Osteoblast (primary cell): ENCODE measurements around the gene NQO1. TPM values are rescaled to one million over a fixed set of nuclear protein-coding genes. Genes with fewer than 3 reads are reported as not detected.
"Not testable (repeated sequence)": the region's sequence is repeated elsewhere in the genome, so short reads cannot be mapped to it uniquely, and the experiment has no call there.

Experiments used
- DNase-seq: peaks from one replicate; pipeline ENCODE4 v3.0.0; 2011; ENCODE audit warnings: low spot score, mixed read lengths; ENCODE audit not compliant: insufficient read length; ENCODE audit errors: missing footprints
- H2AFZ ChIP-seq: 2 replicates; pipeline ENCODE4 v1.6.0; 2011; ENCODE audit warnings: mild to moderate bottlenecking, low read length
- H3K27ac ChIP-seq: 2 replicates; pipeline ENCODE4 v1.5.1; 2011; ENCODE audit warnings: mild to moderate bottlenecking, low read depth, low read length, moderate library complexity
- H3K27me3 ChIP-seq: 2 replicates; pipeline ENCODE4 v1.6.0; 2012; ENCODE audit warnings: mild to moderate bottlenecking, control low read depth, inconsistent platforms, low read length, moderate library complexity; ENCODE audit not compliant: insufficient read depth
- H3K36me3 ChIP-seq: 2 replicates; pipeline ENCODE4 v1.5.1; 2011; ENCODE audit warnings: mild to moderate bottlenecking, low read length, control low read depth, moderate library complexity; ENCODE audit not compliant: insufficient read depth
- H3K4me1 ChIP-seq: 2 replicates; pipeline ENCODE4 v1.5.1; 2011; ENCODE audit warnings: mild to moderate bottlenecking, low read length, control low read depth, moderate library complexity; ENCODE audit not compliant: insufficient read depth
- H3K4me2 ChIP-seq: 2 replicates; pipeline ENCODE4 v1.6.0; 2011; ENCODE audit warnings: mild to moderate bottlenecking, low read length; ENCODE audit not compliant: insufficient read depth
- H3K4me3 ChIP-seq: fragments of 200-600 bp; sonication (generic); 3 replicates; pipeline ENCODE4 v1.5.1; 2012; ENCODE audit warnings: mild to moderate bottlenecking, low read length, inconsistent platforms; ENCODE audit not compliant: insufficient read depth
- H3K79me2 ChIP-seq: 2 replicates; pipeline ENCODE4 v1.6.0; 2012; ENCODE audit warnings: mild to moderate bottlenecking, low read length, control low read depth, inconsistent platforms; ENCODE audit not compliant: insufficient read depth
- H3K9me3 ChIP-seq: 2 replicates; pipeline ENCODE4 v1.5.1; 2011; ENCODE audit warnings: low read depth, low read length, control low read depth
- H4K20me1 ChIP-seq: 2 replicates; pipeline ENCODE4 v1.6.0; 2012; ENCODE audit warnings: mild to moderate bottlenecking, low read length, control low read depth; ENCODE audit not compliant: insufficient read depth
- total RNA-seq: library from RNA; depleted of rRNA; stranded (reverse); fragments of >200 nt; gene quantifications from 2 replicates; pipeline ENCODE4 v1.2.3, GENCODE V29; 2012
- TF ChIP-seq, protein P1 (sequence below): IDR thresholded peaks from 2 replicates; pipeline ENCODE4 v1.5.1; 2011; ENCODE audit warnings: mild to moderate bottlenecking, low read depth, low read length, moderate library complexity; ENCODE audit errors: extremely low read depth

NQO1 gene
- total RNA-seq, 1 donor: 327 TPM

DNA sequence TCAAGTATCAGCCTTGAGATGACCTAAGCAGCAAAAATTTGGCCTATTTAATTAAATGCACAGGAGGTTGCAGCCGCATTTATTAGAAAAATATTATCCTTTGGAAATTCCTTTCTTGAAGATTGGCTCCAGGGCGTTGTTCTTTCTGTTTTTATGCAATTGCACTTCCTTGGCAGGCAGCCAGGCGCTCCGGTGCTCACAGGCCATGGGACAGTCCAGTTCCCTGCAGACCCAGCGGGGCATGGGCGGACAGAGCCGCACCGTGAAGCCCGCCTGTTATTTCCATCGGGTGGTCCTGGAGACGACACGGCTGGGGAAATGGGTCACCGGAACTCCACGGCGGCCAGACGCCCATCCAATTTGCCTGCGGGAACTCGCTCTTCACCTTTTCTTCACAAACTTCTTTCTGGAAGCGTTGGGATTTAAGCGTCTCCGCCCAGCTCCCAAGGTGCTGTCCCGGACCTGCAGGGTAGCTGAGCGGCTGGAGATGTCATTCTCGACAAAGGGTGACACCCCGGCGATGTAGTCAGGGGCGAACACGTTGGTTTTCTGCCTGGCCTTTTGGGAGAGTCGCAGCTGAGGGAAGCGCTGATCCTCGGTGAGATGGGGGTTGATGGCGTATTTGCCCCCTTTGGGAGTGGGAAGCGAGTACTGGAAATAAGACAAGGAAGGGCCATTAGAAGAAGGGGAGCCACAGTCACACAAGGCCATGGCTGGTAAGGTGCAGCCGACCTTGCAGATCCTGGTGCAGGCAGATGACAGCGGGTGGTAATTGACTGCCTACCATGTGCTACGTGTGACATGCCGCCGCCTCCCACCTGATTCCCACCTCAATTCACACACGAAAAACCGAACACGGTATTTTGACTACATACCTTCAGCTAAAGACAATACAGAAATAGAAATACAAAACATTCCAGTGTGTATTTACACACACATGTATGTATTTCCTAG is 15.9 kb upstream of the NQO1 start:
- Histone ChIP-seq H3K79me2 (peaks cover 14% of the 10 kb centered on the region), H3K27ac (no peak overlapping the region), H3K27me3 (no peaks in the 10 kb centered on the region)

DNA sequence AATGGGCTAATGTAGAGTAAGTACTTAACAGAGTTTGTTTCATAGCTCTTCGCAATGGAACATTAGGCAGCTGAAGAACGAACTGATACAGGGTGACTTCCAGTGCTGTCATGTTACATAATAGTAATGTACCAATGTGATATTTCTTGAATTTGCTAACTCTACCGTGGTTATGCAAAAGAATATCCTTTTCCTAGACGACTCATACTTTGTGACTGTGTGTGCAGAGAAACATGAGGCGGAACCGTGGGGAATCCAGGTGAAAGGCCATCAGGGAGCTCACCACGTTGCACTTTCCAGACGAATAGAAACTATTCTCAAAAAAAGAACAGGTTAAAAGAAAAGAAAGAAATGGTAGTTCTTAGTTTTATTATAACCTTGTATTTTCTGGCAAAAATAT is 15.2 kb upstream of the NQO1 start:
- Histone ChIP-seq H3K9me3 (no peaks in the 10 kb centered on the region), H3K4me3 (no peak overlapping the region), H3K27me3 (no peaks in the 10 kb centered on the region), H2AFZ (no peak overlapping the region), H3K79me2 (peaks cover 13% of the 10 kb centered on the region), H3K4me2 (no peak overlapping the region), H4K20me1 (peaks cover 10% of the 10 kb centered on the region), H3K27ac (no peak overlapping the region), H3K4me1 (peaks cover 5% of the 10 kb centered on the region), H3K36me3 (peaks cover 63% of the 10 kb centered on the region)
- no peak for DNase-seq
- TF ChIP-seq, protein P1, sequence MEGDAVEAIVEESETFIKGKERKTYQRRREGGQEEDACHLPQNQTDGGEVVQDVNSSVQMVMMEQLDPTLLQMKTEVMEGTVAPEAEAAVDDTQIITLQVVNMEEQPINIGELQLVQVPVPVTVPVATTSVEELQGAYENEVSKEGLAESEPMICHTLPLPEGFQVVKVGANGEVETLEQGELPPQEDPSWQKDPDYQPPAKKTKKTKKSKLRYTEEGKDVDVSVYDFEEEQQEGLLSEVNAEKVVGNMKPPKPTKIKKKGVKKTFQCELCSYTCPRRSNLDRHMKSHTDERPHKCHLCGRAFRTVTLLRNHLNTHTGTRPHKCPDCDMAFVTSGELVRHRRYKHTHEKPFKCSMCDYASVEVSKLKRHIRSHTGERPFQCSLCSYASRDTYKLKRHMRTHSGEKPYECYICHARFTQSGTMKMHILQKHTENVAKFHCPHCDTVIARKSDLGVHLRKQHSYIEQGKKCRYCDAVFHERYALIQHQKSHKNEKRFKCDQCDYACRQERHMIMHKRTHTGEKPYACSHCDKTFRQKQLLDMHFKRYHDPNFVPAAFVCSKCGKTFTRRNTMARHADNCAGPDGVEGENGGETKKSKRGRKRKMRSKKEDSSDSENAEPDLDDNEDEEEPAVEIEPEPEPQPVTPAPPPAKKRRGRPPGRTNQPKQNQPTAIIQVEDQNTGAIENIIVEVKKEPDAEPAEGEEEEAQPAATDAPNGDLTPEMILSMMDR: no peak

More for the DNA sequence above, 15.9 kb upstream of the NQO1 start:
- Histone ChIP-seq H3K36me3 (peaks cover 68% of the 10 kb centered on the region), H4K20me1 (peaks cover 10% of the 10 kb centered on the region), H3K4me1 (peaks cover 5% of the 10 kb centered on the region), H3K4me2 (no peak overlapping the region), H2AFZ (no peak overlapping the region), H3K9me3 (no peaks in the 10 kb centered on the region), H3K4me3 (no peak overlapping the region)
- DNase-seq: no peak
- TF ChIP-seq, protein P1: no peak

DNA sequence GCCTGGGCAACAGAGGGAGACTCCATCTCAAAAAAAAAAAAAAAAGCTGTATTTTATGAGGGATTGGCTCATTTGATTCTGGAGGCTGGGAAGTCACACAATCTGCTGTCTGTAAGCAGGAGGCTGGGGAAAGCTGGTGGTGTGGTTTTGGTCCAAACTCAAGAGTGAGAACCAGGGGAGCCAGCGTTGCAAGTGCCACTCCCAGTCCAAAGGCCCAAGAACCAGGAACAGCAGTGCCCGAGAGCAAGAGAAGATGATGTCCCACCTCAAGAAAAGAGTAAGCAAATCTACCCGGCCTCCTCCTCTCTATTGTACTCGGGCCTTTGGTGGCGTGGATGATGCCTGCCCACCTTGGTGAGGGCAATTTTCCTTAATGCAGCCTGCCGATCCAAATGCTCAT is 5.7 kb upstream of the NQO1 start:
- DNase-seq: no peak
- Histone ChIP-seq H4K20me1 (no peaks in the 10 kb centered on the region), H3K79me2 (peaks cover 2% of the 10 kb centered on the region), H3K27ac (no peak overlapping the region), H3K36me3 (no peaks in the 10 kb centered on the region), H3K27me3 (no peaks in the 10 kb centered on the region), H3K4me2 (no peak overlapping the region), H3K9me3 (no peaks in the 10 kb centered on the region), H3K4me1 (peaks cover 5% of the 10 kb centered on the region), H2AFZ (no peak overlapping the region), H3K4me3 (no peak overlapping the region)
- TF ChIP-seq, protein P1: no peak

DNA sequence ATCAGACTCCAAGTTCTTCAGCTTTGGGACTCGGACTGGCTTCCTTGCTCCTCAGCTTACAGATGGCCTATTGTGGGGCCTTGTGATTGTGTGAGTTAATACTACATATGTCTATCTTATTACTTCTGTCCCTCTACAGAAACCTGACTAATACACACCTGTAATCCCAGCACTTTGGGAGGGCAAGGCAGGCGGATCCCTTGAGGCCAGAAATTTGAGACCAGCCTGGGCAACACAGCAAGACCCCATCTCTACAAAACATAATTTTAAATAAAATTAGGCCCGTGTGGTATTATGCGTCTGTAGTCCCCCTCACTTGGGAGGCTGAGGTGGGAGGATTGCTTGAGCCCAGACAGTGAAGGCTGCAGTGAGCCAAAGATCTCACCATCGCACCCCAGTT is 4.9 kb upstream of the NQO1 start:
- not testable (repeated sequence) for H3K27me3 ChIP-seq, H2AFZ ChIP-seq, H3K9me3 ChIP-seq, H3K79me2 ChIP-seq, H3K4me2 ChIP-seq, H3K4me3 ChIP-seq, H3K36me3 ChIP-seq, H3K27ac ChIP-seq, H4K20me1 ChIP-seq, DNase-seq
- peaks cover 10% of the 10 kb centered on the region for H3K4me1 ChIP-seq

DNA sequence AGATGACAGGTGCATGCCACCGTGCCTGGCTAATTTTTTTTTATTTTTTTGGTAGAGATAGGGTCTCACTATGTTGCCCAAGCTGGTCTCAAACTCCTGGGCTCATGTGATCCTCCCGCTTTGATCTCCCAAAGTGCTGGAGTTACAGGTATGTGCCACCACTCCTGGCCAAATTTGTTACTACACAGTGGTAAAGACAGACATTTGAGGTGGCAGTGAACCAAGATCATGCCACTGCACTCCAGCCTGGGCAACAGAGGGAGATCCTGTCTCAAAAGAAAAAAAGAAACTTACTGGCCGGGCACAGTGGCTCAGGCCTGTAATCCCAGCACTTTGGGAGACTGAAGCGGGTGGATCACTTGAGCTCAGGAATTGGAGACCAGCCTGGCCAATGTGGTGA is 2.7 kb upstream of the NQO1 start:
- not testable (repeated sequence) for H4K20me1 ChIP-seq, H2AFZ ChIP-seq, H3K4me3 ChIP-seq, H3K4me2 ChIP-seq, DNase-seq, H3K9me3 ChIP-seq, H3K27ac ChIP-seq, H3K36me3 ChIP-seq, H3K27me3 ChIP-seq
- peaks cover 24% of the 10 kb centered on the region for H3K79me2 ChIP-seq
- H3K4me1 ChIP-seq: peaks cover 31% of the 10 kb centered on the region
